ENCODE results near the gene ANXA4.

ANXA4 gene

DNA sequence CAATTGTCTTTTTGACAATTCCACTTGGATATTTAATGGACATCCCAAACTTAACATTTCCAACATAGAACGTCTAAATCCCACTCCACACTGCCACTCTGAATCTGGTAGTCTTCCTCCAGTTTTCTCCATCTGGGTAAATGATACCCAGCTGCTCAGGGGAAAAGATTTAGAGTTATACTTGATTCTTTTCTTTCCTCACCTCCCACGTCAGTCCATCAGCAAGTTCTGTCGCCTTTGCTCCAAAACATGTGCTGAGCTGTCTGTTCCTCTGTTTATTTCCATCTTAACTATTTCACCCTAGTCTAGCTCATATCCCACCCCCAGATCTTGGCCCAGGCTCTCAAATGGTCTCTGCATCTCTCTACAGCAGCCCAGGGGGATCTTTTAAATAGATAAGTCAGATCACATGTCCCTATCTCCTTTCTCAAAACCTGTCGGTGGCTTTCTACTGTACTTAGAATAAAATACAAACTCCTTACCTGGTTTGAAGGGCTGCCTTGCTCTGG is 44.2 kb downstream of the ANXA4 start:
- TF ChIP-seq, protein P1, sequence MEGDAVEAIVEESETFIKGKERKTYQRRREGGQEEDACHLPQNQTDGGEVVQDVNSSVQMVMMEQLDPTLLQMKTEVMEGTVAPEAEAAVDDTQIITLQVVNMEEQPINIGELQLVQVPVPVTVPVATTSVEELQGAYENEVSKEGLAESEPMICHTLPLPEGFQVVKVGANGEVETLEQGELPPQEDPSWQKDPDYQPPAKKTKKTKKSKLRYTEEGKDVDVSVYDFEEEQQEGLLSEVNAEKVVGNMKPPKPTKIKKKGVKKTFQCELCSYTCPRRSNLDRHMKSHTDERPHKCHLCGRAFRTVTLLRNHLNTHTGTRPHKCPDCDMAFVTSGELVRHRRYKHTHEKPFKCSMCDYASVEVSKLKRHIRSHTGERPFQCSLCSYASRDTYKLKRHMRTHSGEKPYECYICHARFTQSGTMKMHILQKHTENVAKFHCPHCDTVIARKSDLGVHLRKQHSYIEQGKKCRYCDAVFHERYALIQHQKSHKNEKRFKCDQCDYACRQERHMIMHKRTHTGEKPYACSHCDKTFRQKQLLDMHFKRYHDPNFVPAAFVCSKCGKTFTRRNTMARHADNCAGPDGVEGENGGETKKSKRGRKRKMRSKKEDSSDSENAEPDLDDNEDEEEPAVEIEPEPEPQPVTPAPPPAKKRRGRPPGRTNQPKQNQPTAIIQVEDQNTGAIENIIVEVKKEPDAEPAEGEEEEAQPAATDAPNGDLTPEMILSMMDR (conservative IDR thresholded peaks at IDR 0.05; ENCODE audit: low read depth) = no peak
- H3K27ac ChIP-seq = no peak overlapping the region
- ChIA-PET CTCF (interaction anchor here (0.7 to 0.8 kb wide), 2 partner anchors 8 to 61 kb away, joined by 3 to 6 read pairs; no protein-coding TSS in a partner anchor), POLR2A (ENCODE audit: low non-redundant PET) (no interaction called here)
- DNase-seq (ENCODE audit: low spot score) = no peak

- TF ChIP-seq, protein P1 (conservative IDR thresholded peaks at IDR 0.05; ENCODE audit: low read depth) = no peak
- no peak for DNase-seq (ENCODE audit: low spot score)
- POLR2A ChIA-PET (ENCODE audit: low non-redundant PET) = no interaction called here
- H3K27ac ChIP-seq = no peak overlapping the region
- CTCF ChIA-PET = no interaction called here
Measured at GRCh38 chr2:69789175-69789721, 47.3 kb downstream of the ANXA4 start.

DNA sequence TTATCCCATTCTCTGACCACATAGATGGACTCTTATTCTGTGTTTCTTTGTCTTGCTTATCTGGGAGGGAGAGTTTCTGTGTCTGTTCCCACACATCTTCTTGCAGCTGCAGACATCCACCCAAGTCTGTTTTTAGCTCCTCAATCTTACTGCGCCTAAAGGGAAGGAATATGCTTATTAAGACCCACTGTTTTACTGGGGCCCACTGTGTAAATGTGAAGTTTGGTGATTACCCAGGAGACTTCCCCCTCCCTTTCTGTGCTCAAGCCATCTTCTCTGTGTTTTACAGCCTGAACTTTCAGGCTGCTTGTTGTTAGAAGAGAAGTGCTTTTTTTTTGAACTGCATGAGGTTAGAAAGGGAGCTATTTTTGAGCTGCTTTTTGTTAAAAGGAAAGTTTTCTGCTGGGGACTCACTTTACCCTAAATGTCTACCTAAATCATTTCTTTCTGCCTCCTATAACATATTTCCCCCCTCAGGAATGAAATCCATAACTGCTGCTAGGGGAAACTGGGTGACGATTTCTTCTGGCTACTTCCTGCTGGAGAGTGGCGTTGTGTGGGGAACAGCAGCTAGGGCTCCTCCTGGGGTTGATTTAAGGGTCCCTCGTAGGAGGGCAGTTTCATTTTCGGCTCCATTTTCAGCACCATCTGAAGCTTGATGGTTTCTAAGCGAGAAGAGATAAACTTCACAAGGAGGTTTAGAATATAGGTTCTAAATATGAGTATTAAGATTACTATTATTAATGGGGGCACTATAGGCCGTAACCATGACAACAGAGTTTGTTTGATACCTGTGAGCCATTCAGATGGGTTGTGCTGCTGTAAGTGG is 48.1 kb downstream of the ANXA4 start:
- ChIA-PET POLR2A (ENCODE audit: low non-redundant PET) (no interaction called here), CTCF (no interaction called here)
- TF ChIP-seq, protein P1 (conservative IDR thresholded peaks at IDR 0.05; ENCODE audit: low read depth) = no peak
- H3K27ac ChIP-seq = no peak overlapping the region
- no peak for DNase-seq (ENCODE audit: low spot score)

DNA sequence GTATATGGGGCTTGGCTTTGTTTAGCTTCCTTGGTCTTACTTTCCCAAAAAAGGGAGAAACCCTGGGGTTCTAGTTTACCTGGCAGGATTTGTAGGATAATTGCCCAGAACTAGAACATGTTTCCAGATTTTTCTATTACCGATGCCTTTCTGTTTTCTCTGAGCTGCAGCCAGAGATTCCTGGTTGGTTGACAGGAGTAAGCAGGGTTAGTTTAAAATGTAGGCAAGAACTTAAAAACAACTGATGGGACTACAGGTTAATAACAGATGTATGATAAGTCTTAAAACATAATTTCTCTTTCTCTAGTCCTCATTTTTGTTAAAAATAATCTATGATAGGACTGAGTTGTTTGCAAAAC is 48.6 kb downstream of the ANXA4 start:
- POLR2A ChIA-PET (ENCODE audit: low non-redundant PET) = no interaction called here
- H3K27ac ChIP-seq = no peak overlapping the region
- CTCF ChIA-PET = no interaction called here
- no peak for DNase-seq (ENCODE audit: low spot score)
- TF ChIP-seq, protein P1 (conservative IDR thresholded peaks at IDR 0.05; ENCODE audit: low read depth) = no peak

- POLR2A ChIA-PET (ENCODE audit: low non-redundant PET) = no interaction called here
- no peak overlapping the region for H3K27ac ChIP-seq
- TF ChIP-seq, protein P1 (conservative IDR thresholded peaks at IDR 0.05; ENCODE audit: low read depth) = no peak
- no peak for DNase-seq (ENCODE audit: low spot score)
- CTCF ChIA-PET = interaction anchor here (0.9 kb wide), 1 partner anchor 10 kb away, joined by 3 read pairs; no protein-coding TSS in a partner anchor
Measured at GRCh38 chr2:69791045-69791444, 49.1 kb downstream of the ANXA4 start.

DNA sequence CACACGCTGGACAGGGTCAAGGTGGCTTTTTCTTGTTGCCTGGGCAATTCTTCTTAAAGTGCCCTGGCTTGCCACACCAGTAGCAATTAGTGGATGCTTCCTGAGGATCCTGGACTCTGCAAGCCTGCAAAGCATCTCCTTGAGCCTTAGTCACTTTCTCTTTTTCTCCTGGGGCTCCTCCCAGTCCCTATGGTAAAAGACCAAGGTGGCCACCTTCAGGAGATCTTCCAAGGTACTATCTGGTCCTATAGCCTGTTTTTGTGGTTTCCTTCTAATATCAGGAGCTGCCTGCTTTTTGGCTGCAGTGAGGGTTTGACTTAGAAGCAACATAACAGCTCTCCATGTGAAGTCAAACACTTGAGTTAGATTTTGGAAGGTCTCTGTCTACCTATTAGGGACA is 54.2 kb downstream of the ANXA4 start:
- ChIA-PET POLR2A (ENCODE audit: low non-redundant PET) (no interaction called here), CTCF (interaction anchor here (1.6 kb wide), 1 partner anchor 72 kb away, joined by 6 read pairs; no protein-coding TSS in a partner anchor)
- TF ChIP-seq, protein P1 (conservative IDR thresholded peaks at IDR 0.05; ENCODE audit: low read depth) = no peak
- DNase-seq (ENCODE audit: low spot score) = no peak
- H3K27ac ChIP-seq = no peak overlapping the region

All from RWPE1 (cell line).